ENCODE measurements around the gene SLC7A6.

- TF ChIP-seq CTCF (conservative IDR thresholded peaks at IDR 0.05 in 1 of 2, IDR thresholded peaks at IDR 0.05 in 1 of 2; ENCODE audit: extremely low read depth in 1 of 2, insufficient read depth in 1 of 2, low read depth in 1 of 2, low read length in 2 of 2) (no peak), EZH2 (IDR thresholded peaks at IDR 0.05; ENCODE audit: borderline replicate concordance, low read length) (no peak)
These were observed 35.5 kb downstream of the SLC7A6 start for GRCh38 chr16:68299571-68300453.
